KMS-11 (cell line): ENCODE data around the gene OR13A1.

Experiments used
- H2AFZ ChIP-seq: fragments of 200-600 bp; sonication (generic); 2 replicates; pipeline ENCODE4 v1.6.1; 2016; ENCODE audit warnings: antibody characterized with exemption, mixed run types, low read depth
- H3K27ac ChIP-seq: fragments of 200-600 bp; sonication (generic); 2 replicates; pipeline ENCODE4 v1.6.1; 2016; ENCODE audit warnings: mild to moderate bottlenecking, mixed run types
- H3K27me3 ChIP-seq: fragments of 200-600 bp; sonication (generic); 2 replicates; pipeline ENCODE4 v1.6.1; 2017; ENCODE audit warnings: mild to moderate bottlenecking, low read depth, mixed run types, moderate library complexity; ENCODE audit not compliant: insufficient read depth
- H3K36me3 ChIP-seq: fragments of 200-600 bp; sonication (generic); 2 replicates; pipeline ENCODE4 v1.6.1; 2017; ENCODE audit warnings: mild to moderate bottlenecking, mixed run types; ENCODE audit not compliant: insufficient read depth
- H3K4me1 ChIP-seq: fragments of 200-600 bp; sonication (generic); 2 replicates; pipeline ENCODE4 v1.6.1; 2016; ENCODE audit warnings: mild to moderate bottlenecking, low read depth, mixed run types; ENCODE audit not compliant: poor library complexity, severe bottlenecking
- H3K4me2 ChIP-seq: fragments of 200-600 bp; sonication (generic); 2 replicates; pipeline ENCODE4 v1.7.0; 2016; ENCODE audit warnings: mild to moderate bottlenecking, mixed run types
- H3K4me3 ChIP-seq: fragments of 200-600 bp; sonication (generic); IDR thresholded peaks from 2 replicates; pipeline ENCODE4 v1.6.1; 2017; ENCODE audit warnings: low read depth, low read length, mixed read lengths; ENCODE audit not compliant: insufficient read depth
- H3K79me2 ChIP-seq: fragments of 200-600 bp; sonication (generic); 2 replicates; pipeline ENCODE4 v1.6.1; 2016; ENCODE audit warnings: low read depth, mixed run types; ENCODE audit not compliant: insufficient read depth
- H3K9ac ChIP-seq: fragments of 200-600 bp; sonication (generic); 2 replicates; pipeline ENCODE4 v1.6.1; 2016; ENCODE audit warnings: mild to moderate bottlenecking, mixed run types
- H4K20me1 ChIP-seq: fragments of 200-600 bp; sonication (generic); 2 replicates; pipeline ENCODE4 v1.6.1; 2016; ENCODE audit warnings: mild to moderate bottlenecking, mixed run types; ENCODE audit not compliant: insufficient read depth
- TF ChIP-seq, protein P1 (sequence below): fragments of 200-600 bp; sonication (generic); conservative IDR thresholded peaks from 2 replicates; pipeline ENCODE4 v1.6.1; 2017; ENCODE audit warnings: low read depth, mild to moderate bottlenecking, antibody characterized with exemption, low read length, moderate library complexity, mixed read lengths

OR13A1 gene

DNA sequence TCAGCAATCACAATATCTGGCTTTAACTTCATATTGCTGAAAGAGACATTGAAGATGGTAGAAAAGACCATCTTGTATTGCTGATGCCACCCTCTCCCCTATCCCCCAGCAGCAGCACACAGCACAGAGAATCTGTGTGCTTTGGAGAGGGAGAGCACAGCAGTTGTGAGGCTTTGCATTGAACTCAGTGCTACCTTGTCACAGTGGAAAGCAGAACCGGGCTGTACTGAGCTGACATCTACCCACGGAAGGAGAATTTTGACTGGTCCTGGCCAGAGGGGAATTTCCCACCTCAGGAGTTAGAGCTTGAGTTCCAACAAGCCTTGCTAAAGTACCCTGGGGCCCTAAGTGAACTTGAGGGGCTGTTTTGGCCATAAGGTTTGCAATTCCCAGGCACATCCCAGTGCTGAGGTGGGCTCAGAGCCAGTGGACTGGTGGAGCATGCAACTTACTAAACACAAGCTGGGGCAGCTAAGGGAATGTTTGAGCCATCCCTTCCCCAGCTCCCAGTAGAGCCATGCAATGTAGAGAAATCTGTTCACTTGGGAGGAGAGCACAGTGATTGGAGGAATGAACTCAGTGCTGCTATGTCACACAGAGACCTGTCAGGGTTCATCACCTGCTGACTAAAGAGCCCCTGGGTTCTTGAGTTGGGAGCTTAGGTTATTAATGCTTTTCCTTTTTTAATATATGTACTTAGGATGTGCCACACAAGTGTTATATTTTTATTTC, 62.1 kb downstream of the OR13A1 start:
- H3K27ac ChIP-seq: no peak overlapping the region
- H3K79me2 ChIP-seq: no peaks in the 10 kb centered on the region
- no peaks in the 10 kb centered on the region for H3K27me3 ChIP-seq
- H3K36me3 ChIP-seq: no peaks in the 10 kb centered on the region
- H2AFZ ChIP-seq: peak overlapping the region; percentile 27; the same call in 1 of the 2 replicates
- TF ChIP-seq, protein P1, sequence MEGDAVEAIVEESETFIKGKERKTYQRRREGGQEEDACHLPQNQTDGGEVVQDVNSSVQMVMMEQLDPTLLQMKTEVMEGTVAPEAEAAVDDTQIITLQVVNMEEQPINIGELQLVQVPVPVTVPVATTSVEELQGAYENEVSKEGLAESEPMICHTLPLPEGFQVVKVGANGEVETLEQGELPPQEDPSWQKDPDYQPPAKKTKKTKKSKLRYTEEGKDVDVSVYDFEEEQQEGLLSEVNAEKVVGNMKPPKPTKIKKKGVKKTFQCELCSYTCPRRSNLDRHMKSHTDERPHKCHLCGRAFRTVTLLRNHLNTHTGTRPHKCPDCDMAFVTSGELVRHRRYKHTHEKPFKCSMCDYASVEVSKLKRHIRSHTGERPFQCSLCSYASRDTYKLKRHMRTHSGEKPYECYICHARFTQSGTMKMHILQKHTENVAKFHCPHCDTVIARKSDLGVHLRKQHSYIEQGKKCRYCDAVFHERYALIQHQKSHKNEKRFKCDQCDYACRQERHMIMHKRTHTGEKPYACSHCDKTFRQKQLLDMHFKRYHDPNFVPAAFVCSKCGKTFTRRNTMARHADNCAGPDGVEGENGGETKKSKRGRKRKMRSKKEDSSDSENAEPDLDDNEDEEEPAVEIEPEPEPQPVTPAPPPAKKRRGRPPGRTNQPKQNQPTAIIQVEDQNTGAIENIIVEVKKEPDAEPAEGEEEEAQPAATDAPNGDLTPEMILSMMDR: no peak
- no peak overlapping the region for H3K9ac ChIP-seq
- H4K20me1 ChIP-seq: no peaks in the 10 kb centered on the region
- peaks cover 8% of the 10 kb centered on the region for H3K4me1 ChIP-seq
- H3K4me3 ChIP-seq: no peak overlapping the region
- H3K4me2 ChIP-seq: no peak overlapping the region
